GM12878 (cell line): ENCODE data around the gene GSG1L2. TPM values are rescaled to one million over a fixed set of nuclear protein-coding genes. Genes with fewer than 3 reads are reported as not detected.

Experiments used
- ATAC-seq: fragments of 200-7000 bp; cut with Tn5 transposase; 3 replicates; pipeline ENCODE4 v1.9.1; 2020; ENCODE audit warnings: mild to moderate bottlenecking, moderate library complexity
- BruUV-seq: library from RNA; stranded (reverse); fragments of 400-500 nt; replicated peaks from 2 replicates; lab custom pipeline; 2021; lab: Mats Ljungman, UMichigan
- CTCF ChIA-PET: fragments of 300-600 bp; sonication (Branson Sonifier 250); formaldehyde crosslinking; extraction: SDS; loops from one replicate; lab custom pipeline; 2021; ENCODE audit warnings: inconsistent platforms; lab: Yijun Ruan, JAX
- POLR2A ChIA-PET: fragments of 350-600 bp; formaldehyde crosslinking; extraction: SDS; loops from one replicate; lab custom pipeline; 2021; ENCODE audit warnings: inconsistent platforms; lab: Charles Lee
- RAD21 ChIA-PET: fragments of 300-600 bp; sonication (Branson Sonifier 250); formaldehyde crosslinking; loops from one replicate; lab custom pipeline; 2023; ENCODE audit warnings: antibody characterized with exemption; ENCODE audit not compliant: unreplicated experiment; lab: Charles Lee
- SMC1A ChIA-PET: fragments of 300-600 bp; sonication (Branson Sonifier 250); formaldehyde crosslinking; loops from one replicate; lab custom pipeline; 2023; ENCODE audit not compliant: unreplicated experiment, uncharacterized antibody; lab: Charles Lee
- DNase-seq: peaks from one replicate; pipeline ENCODE4 v3.0.0-alpha.2; 2011; ENCODE audit warnings: low read depth, low spot score
- FAIRE-seq: peaks from 3 replicates; lab custom pipeline; 2011; peaks lifted over from hg19 to GRCh38; lab: Jason Lieb, UNC
- H2AFZ ChIP-seq: 2 replicates; pipeline ENCODE4 v1.6.0; 2011; ENCODE audit warnings: low read depth, low read length, control low read depth; ENCODE audit not compliant: control insufficient read depth
- H3K27ac ChIP-seq: 2 replicates; pipeline ENCODE4 v1.5.1; 2011; ENCODE audit warnings: control low read depth; ENCODE audit not compliant: control insufficient read depth, insufficient read depth
- H3K27me3 ChIP-seq, 2 experiments: replicated peaks in 1 of 2; 2 replicates each; pipeline versions ENCODE4 v1.6.0 to v1.6.1; 2011; ENCODE audit warnings: low read length in 1 of 2; ENCODE audit not compliant: control insufficient read depth in 2 of 2, insufficient read depth in 2 of 2
- H3K36me3 ChIP-seq, 2 experiments: 2 replicates each; pipeline ENCODE4 v1.5.1; 2011; ENCODE audit warnings: low read length in 1 of 2; ENCODE audit not compliant: control insufficient read depth in 2 of 2, insufficient read depth in 2 of 2
- H3K4me1 ChIP-seq: 2 replicates; pipeline ENCODE4 v1.6.1; 2011; ENCODE audit warnings: mild to moderate bottlenecking, low read length, moderate library complexity, mixed read lengths; ENCODE audit not compliant: control insufficient read depth, insufficient read depth
- H3K4me2 ChIP-seq: 2 replicates; pipeline ENCODE4 v1.6.0; 2011; ENCODE audit warnings: control low read depth; ENCODE audit not compliant: control insufficient read depth, insufficient read depth
- H3K4me3 ChIP-seq: fragments of 200-600 bp; sonication (generic); 2 replicates; pipeline ENCODE4 v1.5.1; 2016
- H3K79me2 ChIP-seq: 2 replicates; pipeline ENCODE4 v1.6.0; 2011; ENCODE audit warnings: low read length; ENCODE audit not compliant: control insufficient read depth, insufficient read depth
- H3K9ac ChIP-seq: 2 replicates; pipeline ENCODE4 v1.8.0; 2011; ENCODE audit warnings: low read length, control low read depth, mixed read lengths; ENCODE audit not compliant: control insufficient read depth, insufficient read depth
- H3K9me3 ChIP-seq: replicated peaks from 3 replicates; pipeline ENCODE4 v1.5.1; 2011; ENCODE audit warnings: mild to moderate bottlenecking, low read length; ENCODE audit not compliant: control insufficient read depth, insufficient read depth
- H4K20me1 ChIP-seq: 2 replicates; pipeline ENCODE4 v1.6.0; 2011; ENCODE audit not compliant: control insufficient read depth, insufficient read depth
- SP1 ChIP-seq: IDR thresholded peaks from one replicate; pipeline ENCODE4 v1.6.1; 2011; ENCODE audit warnings: low read depth, low read length
- TAF1 ChIP-seq: IDR thresholded peaks from 2 replicates; pipeline ENCODE4 v1.6.1; 2011; ENCODE audit warnings: mild to moderate bottlenecking, low read depth, low read length, borderline replicate concordance
- WGBS: methylation state at CpG from one replicate; pipeline ENCODE4 v1.1.6; 2016; ENCODE audit warnings: low lambda C conversion rate; ENCODE audit not compliant: insufficient replicate concordance, insufficient coverage; ENCODE audit errors: missing lambda C conversion rate; 5-methylcytosine and 5-hydroxymethylcytosine counted together
- in situ Hi-C: fragments of 300-500 bp; cut with MboI; formaldehyde crosslinking; loops from 9 replicates; pipeline ENCODE4 v1.14.3; 2018; ENCODE audit warnings: mixed read lengths
- intact Hi-C: fragments of 100-400 bp; cut with micrococcal nuclease; formaldehyde crosslinking; loops from one replicate; pipeline ENCODE4 v1.14.2; 2022; ENCODE audit not compliant: unreplicated experiment
- polyA plus RNA-seq, 11 experiments: library from polyadenylated mRNA; depleted of rRNA in 4 of 11; unstranded in 6 of 11; stranded (reverse) in 5 of 11; fragments of >200 nt; fragmentation: Nextera tagmentation in 4 of 11; fragmentation: Illumina TruSeq in 1 of 11; extraction: Ambion mirVana in 4 of 11; extraction: Trizol in 1 of 11; gene quantifications; 1 replicate in 1 of 11; 2 replicates in 10 of 11; pipeline versions ENCODE4 v1.2.1 to v1.2.3, GENCODE V29; 2011 to 2016; ENCODE audit warnings: inconsistent platforms in 2 of 11, missing spikeins in 2 of 11, low read depth in 1 of 11
- total RNA-seq, 4 experiments: library from RNA; depleted of rRNA in 3 of 4; stranded (reverse); fragments of >200 nt in 3 of 4; fragmentation: Illumina TruSeq in 1 of 4; extraction: Trizol in 1 of 4; gene quantifications; 2 replicates each; pipeline versions ENCODE4 v1.2.1 to v1.2.3, GENCODE V29; 2013 to 2021
- TF ChIP-seq, protein P1 (sequence below): IDR thresholded peaks from 2 replicates; pipeline ENCODE4 v1.6.1; 2011; ENCODE audit warnings: mild to moderate bottlenecking, low read depth, low read length, moderate library complexity; ENCODE audit not compliant: insufficient replicate concordance
- TF ChIP-seq, protein P2 (sequence below): fragments of 450-650 bp; IDR thresholded peaks from 2 replicates; pipeline ENCODE4 v1.6.1; 2018; ENCODE audit warnings: borderline replicate concordance, mild to moderate bottlenecking; ENCODE audit not compliant: partially characterized antibody
- TF ChIP-seq, protein P3 (sequence below): fragments of 450-650 bp; IDR thresholded peaks from 2 replicates; pipeline ENCODE4 v1.6.1; 2016; ENCODE audit warnings: mild to moderate bottlenecking

The GSG1L2 gene
- total and polyA plus RNA-seq, 10 of the 15 experiments (the other 5 are each of a cell fraction or from before 2014, with no cell fraction given), result not detected

DNA sequence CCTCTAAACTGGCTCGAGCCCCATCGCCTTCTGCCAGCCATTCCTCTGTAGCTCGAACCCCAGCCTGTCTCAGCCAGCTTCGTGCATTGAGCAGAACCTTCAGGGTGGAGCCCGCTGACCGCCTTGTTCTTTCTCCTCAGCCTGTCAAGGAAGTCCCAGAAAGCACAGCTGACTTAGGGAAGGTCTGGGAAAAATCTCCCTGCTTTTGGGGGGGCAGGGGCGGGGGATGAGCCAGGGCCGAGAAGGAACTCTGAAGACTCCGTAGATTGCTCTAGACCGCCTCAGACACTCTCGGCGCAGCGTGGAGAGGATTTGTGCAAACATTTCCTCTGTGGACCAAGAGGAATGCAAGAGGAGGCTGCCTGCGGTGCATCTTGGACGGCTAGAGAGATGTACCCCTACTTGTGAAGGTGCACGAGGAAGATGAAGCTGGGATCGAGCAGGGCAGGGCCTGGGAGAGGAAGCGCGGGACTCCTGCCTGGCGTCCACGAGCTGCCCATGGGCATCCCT is 3.8 kb upstream of the GSG1L2 start, which contains the start of gene GLP2R (continued):
- TF ChIP-seq, protein P1, sequence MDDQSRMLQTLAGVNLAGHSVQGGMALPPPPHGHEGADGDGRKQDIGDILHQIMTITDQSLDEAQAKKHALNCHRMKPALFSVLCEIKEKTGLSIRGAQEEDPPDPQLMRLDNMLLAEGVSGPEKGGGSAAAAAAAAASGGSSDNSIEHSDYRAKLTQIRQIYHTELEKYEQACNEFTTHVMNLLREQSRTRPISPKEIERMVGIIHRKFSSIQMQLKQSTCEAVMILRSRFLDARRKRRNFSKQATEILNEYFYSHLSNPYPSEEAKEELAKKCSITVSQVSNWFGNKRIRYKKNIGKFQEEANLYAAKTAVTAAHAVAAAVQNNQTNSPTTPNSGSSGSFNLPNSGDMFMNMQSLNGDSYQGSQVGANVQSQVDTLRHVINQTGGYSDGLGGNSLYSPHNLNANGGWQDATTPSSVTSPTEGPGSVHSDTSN, result no peak
- TF ChIP-seq, protein P2, sequence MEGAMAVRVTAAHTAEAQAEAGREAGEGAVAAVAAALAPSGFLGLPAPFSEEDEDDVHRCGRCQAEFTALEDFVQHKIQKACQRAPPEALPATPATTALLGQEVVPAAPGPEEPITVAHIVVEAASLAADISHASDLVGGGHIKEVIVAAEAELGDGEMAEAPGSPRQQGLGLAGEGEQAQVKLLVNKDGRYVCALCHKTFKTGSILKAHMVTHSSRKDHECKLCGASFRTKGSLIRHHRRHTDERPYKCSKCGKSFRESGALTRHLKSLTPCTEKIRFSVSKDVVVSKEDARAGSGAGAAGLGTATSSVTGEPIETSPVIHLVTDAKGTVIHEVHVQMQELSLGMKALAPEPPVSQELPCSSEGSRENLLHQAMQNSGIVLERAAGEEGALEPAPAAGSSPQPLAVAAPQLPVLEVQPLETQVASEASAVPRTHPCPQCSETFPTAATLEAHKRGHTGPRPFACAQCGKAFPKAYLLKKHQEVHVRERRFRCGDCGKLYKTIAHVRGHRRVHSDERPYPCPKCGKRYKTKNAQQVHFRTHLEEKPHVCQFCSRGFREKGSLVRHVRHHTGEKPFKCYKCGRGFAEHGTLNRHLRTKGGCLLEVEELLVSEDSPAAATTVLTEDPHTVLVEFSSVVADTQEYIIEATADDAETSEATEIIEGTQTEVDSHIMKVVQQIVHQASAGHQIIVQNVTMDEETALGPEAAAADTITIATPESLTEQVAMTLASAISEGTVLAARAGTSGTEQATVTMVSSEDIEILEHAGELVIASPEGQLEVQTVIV, result no peak
- no peak for TF ChIP-seq SP1

DNA sequence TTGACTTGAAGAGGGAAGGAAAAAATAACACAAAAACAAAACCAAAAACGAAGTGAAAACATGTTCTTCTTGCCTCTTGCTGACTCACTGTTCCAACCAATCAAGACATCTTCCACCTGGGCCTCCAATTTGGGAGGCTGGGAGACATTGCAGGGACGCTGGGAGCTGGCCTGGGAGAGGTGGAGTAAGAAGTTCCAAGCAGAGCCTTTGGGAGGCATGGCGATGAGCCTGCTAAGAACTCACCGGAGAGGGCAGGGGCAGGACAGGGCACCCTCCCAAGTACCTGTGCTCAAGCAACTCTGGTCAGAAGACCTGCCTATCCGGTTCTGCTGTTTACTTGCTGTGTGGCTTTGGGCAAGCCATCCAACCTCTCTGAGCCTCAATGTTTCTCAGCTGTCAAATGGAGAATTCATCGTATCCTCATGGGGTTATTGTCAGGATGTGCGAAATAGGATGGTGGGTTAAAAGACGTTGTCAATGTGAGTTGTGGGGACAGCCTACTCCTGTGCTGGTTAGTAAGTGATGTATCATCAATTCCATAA is 3.0 kb upstream of the GSG1L2 start:
- Histone ChIP-seq H4K20me1 (no peaks in the 10 kb centered on the region), H3K4me2 (no peak overlapping the region), H2AFZ (no peak overlapping the region), H3K4me1 (no peaks in the 10 kb centered on the region), H3K9ac (no peak overlapping the region), H3K27ac (no peak overlapping the region), H3K79me2 (no peaks in the 10 kb centered on the region), H3K27me3 (peaks cover 0 to 2% of the 10 kb centered on the region in 2 experiments; a peak in 1 of 4 replicates), H3K4me3 (no peak overlapping the region), H3K9me3 (no peaks in the 10 kb centered on the region), H3K36me3 (no peaks in the 10 kb centered on the region)
- ATAC-seq, result no peak
- no peak for DNase-seq
- no peak for FAIRE-seq
- WGBS, result 40% methylated on average over 8 of the region's 8 CpGs
- RAD21 ChIA-PET, result interaction anchor here (0.6 kb wide), 1 partner anchor 526 kb away, joined by 3 read pairs; no protein-coding TSS in a partner anchor
- TF ChIP-seq, protein P3, sequence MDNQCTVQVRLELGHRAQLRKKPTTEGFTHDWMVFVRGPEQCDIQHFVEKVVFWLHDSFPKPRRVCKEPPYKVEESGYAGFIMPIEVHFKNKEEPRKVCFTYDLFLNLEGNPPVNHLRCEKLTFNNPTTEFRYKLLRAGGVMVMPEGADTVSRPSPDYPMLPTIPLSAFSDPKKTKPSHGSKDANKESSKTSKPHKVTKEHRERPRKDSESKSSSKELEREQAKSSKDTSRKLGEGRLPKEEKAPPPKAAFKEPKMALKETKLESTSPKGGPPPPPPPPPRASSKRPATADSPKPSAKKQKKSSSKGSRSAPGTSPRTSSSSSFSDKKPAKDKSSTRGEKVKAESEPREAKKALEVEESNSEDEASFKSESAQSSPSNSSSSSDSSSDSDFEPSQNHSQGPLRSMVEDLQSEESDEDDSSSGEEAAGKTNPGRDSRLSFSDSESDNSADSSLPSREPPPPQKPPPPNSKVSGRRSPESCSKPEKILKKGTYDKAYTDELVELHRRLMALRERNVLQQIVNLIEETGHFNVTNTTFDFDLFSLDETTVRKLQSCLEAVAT, result no peak
- TF ChIP-seq TAF1, result no peak
- in situ Hi-C loops (no loop called here), intact Hi-C loops (no loop called here)
- POLR2A ChIA-PET, result no interaction called here
- no TSS peak for BruUV-seq
- SMC1A ChIA-PET, result no interaction called here
- CTCF ChIA-PET, result no interaction called here
